Measurements from ENCODE around the gene SNCG. TPM values are rescaled to one million over a fixed set of nuclear protein-coding genes. Genes with fewer than 3 reads are reported as not detected.
"Not testable (repeated sequence)": the region's sequence is repeated elsewhere in the genome, so short reads cannot be mapped to it uniquely, and the experiment has no call there.

The SNCG gene
- total RNA-seq, 1 experiment from 2014 or later, result 53.5 TPM

DNA sequence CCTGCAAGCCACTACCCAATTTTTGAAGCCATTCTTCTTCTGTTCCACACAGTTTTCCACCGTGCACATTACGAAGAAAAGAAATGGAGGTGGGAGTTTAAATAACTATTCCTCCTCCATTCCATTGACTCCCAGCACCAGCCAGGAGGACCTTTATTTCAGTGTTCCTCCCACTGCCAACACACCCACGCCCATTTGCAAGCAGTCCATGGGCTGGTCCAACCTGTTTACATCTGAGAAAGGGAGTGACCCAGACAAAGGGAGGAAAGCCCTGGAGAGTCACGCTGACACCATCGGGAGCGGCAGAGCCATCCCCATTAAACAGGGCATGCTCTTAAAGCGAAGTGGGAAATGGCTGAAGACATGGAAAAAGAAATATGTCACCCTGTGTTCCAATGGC lies 49.9 kb downstream of the SNCG start:
- in situ Hi-C loops (cut with HindIII; ENCODE audit: low sequenced_read_pairs), result not testable (repeated sequence)

GRCh38 chr10:87009134-87009696 lies 50.8 kb downstream of the SNCG start:
- DNase-seq (ENCODE audit: low spot score), result peak; percentile 16
- in situ Hi-C loops (cut with HindIII; ENCODE audit: low sequenced_read_pairs), result not testable (repeated sequence)

More for the DNA sequence above, 49.9 kb downstream of the SNCG start:
- DNase-seq (ENCODE audit: low spot score), result not testable (repeated sequence)

Other genes starting within 250 kb of the SNCG start
- 72.5 and 78.8 TPM in 2 replicates for gene BMPR1A, start 202.0 kb upstream of the SNCG start, total RNA-seq (2014; rRNA removed; shearing (Covaris generic))
- 7.2 and 9.7 TPM in 2 replicates for gene MMRN2, start 984 bp upstream of the SNCG start, total RNA-seq (2014; rRNA removed; shearing (Covaris generic))
- not detected in 2 replicates for gene ADIRF, start 9.9 kb downstream of the SNCG start, total RNA-seq (2014; rRNA removed; shearing (Covaris generic))
- gene FAM25A, start 61.7 kb downstream of the SNCG start, total RNA-seq (2014; rRNA removed; shearing (Covaris generic)), result not detected in 2 replicates
- 192 and 208 TPM in 2 replicates for gene GLUD1, start 136.2 kb downstream of the SNCG start, total RNA-seq (2014; rRNA removed; shearing (Covaris generic))
- gene SHLD2, start 136.6 kb downstream of the SNCG start, total RNA-seq (2014; rRNA removed; shearing (Covaris generic)), result 35.4 and 41.5 TPM in 2 replicates

Measured in G401 (cell line).